GM21786 (cell line): Measurements from ENCODE around the gene CFAP20DC.

ENCODE experiments used
- ATAC-seq: cut with Tn5 transposase; IDR thresholded peaks from one replicate; pipeline ENCODE4 v1.9.1; 2021; ENCODE audit not compliant: unreplicated experiment

Gene CFAP20DC

GRCh38 chr3:59027607-59028006 lies 22.2 kb downstream of the CFAP20DC start:
- ATAC-seq = no peak

- no peak for ATAC-seq
Observed at GRCh38 chr3:59023612-59024011, 26.2 kb downstream of the CFAP20DC start.

GRCh38 chr3:59017617-59017984 lies 32.2 kb downstream of the CFAP20DC start:
- ATAC-seq = no peak

GRCh38 chr3:59016930-59017616 lies 32.8 kb downstream of the CFAP20DC start:
- ATAC-seq = no peak

GRCh38 chr3:59013611-59014010 lies 36.2 kb downstream of the CFAP20DC start:
- no peak for ATAC-seq

- ATAC-seq = no peak
Observed at GRCh38 chr3:59006634-59007517, 42.9 kb downstream of the CFAP20DC start.

GRCh38 chr3:59001675-59002074 lies 48.1 kb downstream of the CFAP20DC start:
- ATAC-seq = no peak

GRCh38 chr3:58999774-59000160 lies 50.1 kb downstream of the CFAP20DC start:
- ATAC-seq = no peak

- ATAC-seq = no peak
Observed at GRCh38 chr3:58999134-58999773, 50.6 kb downstream of the CFAP20DC start.

GRCh38 chr3:58998476-58999117 lies 51.2 kb downstream of the CFAP20DC start:
- no peak for ATAC-seq

- ATAC-seq = no peak
Observed at GRCh38 chr3:58996730-58997129, 53.1 kb downstream of the CFAP20DC start.

- ATAC-seq = no peak
Observed at GRCh38 chr3:58994746-58995330, 55.0 kb downstream of the CFAP20DC start.

- no peak for ATAC-seq
Observed at GRCh38 chr3:58993547-58993946, 56.3 kb downstream of the CFAP20DC start.

GRCh38 chr3:58991623-58992022 lies 58.2 kb downstream of the CFAP20DC start:
- ATAC-seq = no peak

- no peak for ATAC-seq
Observed at GRCh38 chr3:58991026-58991425, 58.8 kb downstream of the CFAP20DC start.

- no peak for ATAC-seq
Observed at GRCh38 chr3:58989955-58990354, 59.9 kb downstream of the CFAP20DC start.

- no peak for ATAC-seq
Observed at GRCh38 chr3:58989163-58989562, 60.7 kb downstream of the CFAP20DC start.

- no peak for ATAC-seq
Observed at GRCh38 chr3:58988041-58988440, 61.8 kb downstream of the CFAP20DC start.

GRCh38 chr3:58986654-58987053 lies 63.2 kb downstream of the CFAP20DC start:
- ATAC-seq = no peak

- no peak for ATAC-seq
Observed at GRCh38 chr3:58979840-58980239, 70.0 kb downstream of the CFAP20DC start.

- no peak for ATAC-seq
Observed at GRCh38 chr3:58973796-58974195, 76.0 kb downstream of the CFAP20DC start.
